Tibial nerve (tissue), 4 donors: ENCODE results near the gene CGN. TPM values are rescaled to one million over a fixed set of nuclear protein-coding genes. Genes with fewer than 3 reads are reported as not detected.

ENCODE experiments used
- DNase-seq, 2 donors: peaks; one replicate each; pipeline ENCODE4 v3.0.0-alpha.2; 2019; ENCODE audit warnings: low spot score in 2 of 2
- H3K27ac ChIP-seq, 4 donors: fragments of 200-600 bp; sonication (generic) in 3 of 4; one replicate each; pipeline ENCODE4 v1.5.1; 2017 to 2019; ENCODE audit warnings: mild to moderate bottlenecking in 1 of 4
- H3K27me3 ChIP-seq, 2 donors: fragments of 200-600 bp; sonication (generic) in 1 of 2; one replicate each; pipeline versions ENCODE4 v1.5.1 to v1.6.0; 2017 to 2019
- H3K36me3 ChIP-seq, 3 donors: fragments of 200-600 bp; sonication (generic); one replicate each; pipeline ENCODE4 v1.5.1; 2018 to 2019
- H3K4me1 ChIP-seq, 4 donors: fragments of 200-600 bp; sonication (generic) in 3 of 4; one replicate each; pipeline ENCODE4 v1.5.1; 2017 to 2019
- H3K4me3 ChIP-seq, 4 donors: fragments of 200-600 bp; sonication (generic) in 3 of 4; one replicate each; pipeline ENCODE4 v1.5.1; 2017 to 2019; ENCODE audit warnings: mild to moderate bottlenecking in 1 of 4, moderate library complexity in 1 of 4
- H3K9me3 ChIP-seq, 4 donors: fragments of 200-600 bp; sonication (generic) in 3 of 4; one replicate each; pipeline ENCODE4 v1.5.1; 2017 to 2019
- EP300 ChIP-seq, 2 donors: sonication (generic); formaldehyde crosslinking; IDR thresholded peaks; one replicate each; pipeline ENCODE4 v1.6.1; 2017; ENCODE audit warnings: antibody characterized with exemption in 2 of 2, mild to moderate bottlenecking in 1 of 2
- POLR2A ChIP-seq, 2 donors: fragments of 450-650 bp; IDR thresholded peaks; one replicate each; pipeline ENCODE4 v1.6.1; 2017; ENCODE audit warnings: antibody characterized with exemption in 2 of 2, mild to moderate bottlenecking in 2 of 2, moderate library complexity in 2 of 2
- WGBS, 2 donors: methylation state at CpG; one replicate each; pipeline ENCODE4 v1.1.5; 2018; 5-methylcytosine and 5-hydroxymethylcytosine counted together
- total RNA-seq, 4 donors: library from RNA; depleted of rRNA; stranded (reverse); fragments of >200 nt; gene quantifications; one replicate each; pipeline ENCODE4 v1.1.0, GENCODE V29; 2016
- TF ChIP-seq, protein P1 (sequence below), 5 experiments: fragments of 200-600 bp in 3 of 5; fragments of 450-650 bp in 2 of 5; sonication (generic) in 3 of 5; IDR thresholded peaks; one replicate each; pipeline ENCODE4 v1.5.1; 2016 to 2019; ENCODE audit warnings: antibody characterized with exemption in 5 of 5, mild to moderate bottlenecking in 3 of 5, moderate library complexity in 2 of 5

The CGN gene
- total RNA-seq, 4 donors from 2014 or later, result 0.63 to 4.9 (median 2.0) TPM

DNA sequence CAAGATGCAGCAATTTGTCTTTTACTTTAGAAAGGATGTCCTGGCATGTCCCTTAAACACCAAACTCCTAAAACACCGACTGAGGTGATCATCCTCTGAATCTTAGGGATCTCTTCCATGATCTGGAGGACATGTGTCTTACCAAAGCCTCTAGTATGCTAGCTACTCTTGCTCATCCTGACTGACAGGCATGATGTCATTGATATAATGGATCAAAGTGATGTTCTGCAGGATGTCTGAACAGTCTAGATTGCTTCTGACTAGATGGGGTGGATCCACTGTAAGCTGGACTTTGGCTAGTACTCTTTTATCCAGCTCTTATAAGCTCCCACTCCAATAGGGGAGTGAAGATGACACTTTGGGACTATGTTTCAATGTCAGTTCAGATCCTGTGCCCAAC lies 11.3 kb upstream of the CGN start:
- no peak overlapping the region for H3K4me3 ChIP-seq
- H3K27me3 ChIP-seq, result no peaks in the 10 kb centered on the region
- TF ChIP-seq, protein P1, sequence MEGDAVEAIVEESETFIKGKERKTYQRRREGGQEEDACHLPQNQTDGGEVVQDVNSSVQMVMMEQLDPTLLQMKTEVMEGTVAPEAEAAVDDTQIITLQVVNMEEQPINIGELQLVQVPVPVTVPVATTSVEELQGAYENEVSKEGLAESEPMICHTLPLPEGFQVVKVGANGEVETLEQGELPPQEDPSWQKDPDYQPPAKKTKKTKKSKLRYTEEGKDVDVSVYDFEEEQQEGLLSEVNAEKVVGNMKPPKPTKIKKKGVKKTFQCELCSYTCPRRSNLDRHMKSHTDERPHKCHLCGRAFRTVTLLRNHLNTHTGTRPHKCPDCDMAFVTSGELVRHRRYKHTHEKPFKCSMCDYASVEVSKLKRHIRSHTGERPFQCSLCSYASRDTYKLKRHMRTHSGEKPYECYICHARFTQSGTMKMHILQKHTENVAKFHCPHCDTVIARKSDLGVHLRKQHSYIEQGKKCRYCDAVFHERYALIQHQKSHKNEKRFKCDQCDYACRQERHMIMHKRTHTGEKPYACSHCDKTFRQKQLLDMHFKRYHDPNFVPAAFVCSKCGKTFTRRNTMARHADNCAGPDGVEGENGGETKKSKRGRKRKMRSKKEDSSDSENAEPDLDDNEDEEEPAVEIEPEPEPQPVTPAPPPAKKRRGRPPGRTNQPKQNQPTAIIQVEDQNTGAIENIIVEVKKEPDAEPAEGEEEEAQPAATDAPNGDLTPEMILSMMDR (IDR thresholded peaks at IDR 0.05), result no peak
- TF ChIP-seq POLR2A (IDR thresholded peaks at IDR 0.05) (no peak), EP300 (IDR thresholded peaks at IDR 0.05) (no peak)
- peaks cover 0 to 9% (median 0%) of the 10 kb centered on the region in 4 donors for H3K4me1 ChIP-seq
- no peaks in the 10 kb centered on the region for H3K9me3 ChIP-seq
- no peaks in the 10 kb centered on the region for H3K36me3 ChIP-seq
- 87 to 100% methylated on average over 1 of the region's 1 CpG for WGBS, 2 donors
- H3K27ac ChIP-seq, result no peak overlapping the region
- no peak for DNase-seq

DNA sequence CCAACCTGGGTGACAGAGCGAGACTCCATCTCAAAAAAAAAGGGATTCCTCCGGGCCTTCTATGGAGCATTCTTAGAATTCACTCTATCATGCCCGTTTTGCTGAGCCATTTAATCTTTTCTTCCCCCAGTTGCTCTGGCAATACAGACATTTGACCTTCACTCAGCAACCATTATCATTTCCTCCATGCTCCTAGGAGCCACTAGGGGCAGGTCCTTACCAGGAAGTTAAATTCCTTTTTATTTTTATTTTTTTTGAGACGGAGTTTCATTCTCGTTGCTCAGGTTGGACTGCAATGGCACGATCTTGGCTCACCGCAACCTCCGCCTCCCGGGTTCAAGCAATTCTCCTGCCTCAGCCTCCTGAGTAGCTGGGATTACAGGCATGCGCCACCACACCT lies 9.7 kb upstream of the CGN start:
- Histone ChIP-seq H3K27me3 (no peaks in the 10 kb centered on the region), H3K36me3 (no peaks in the 10 kb centered on the region), H3K27ac (no peak overlapping the region), H3K4me3 (no peak overlapping the region), H3K9me3 (no peaks in the 10 kb centered on the region), H3K4me1 (no peaks in the 10 kb centered on the region)
- TF ChIP-seq, protein P1 (IDR thresholded peaks at IDR 0.05), result no peak
- no peak for TF ChIP-seq EP300 (IDR thresholded peaks at IDR 0.05)
- no peak for TF ChIP-seq POLR2A (IDR thresholded peaks at IDR 0.05)
- WGBS, 2 donors, result 73 to 85% methylated on average over 10 of the region's 10 CpGs
- DNase-seq, result no peak

DNA sequence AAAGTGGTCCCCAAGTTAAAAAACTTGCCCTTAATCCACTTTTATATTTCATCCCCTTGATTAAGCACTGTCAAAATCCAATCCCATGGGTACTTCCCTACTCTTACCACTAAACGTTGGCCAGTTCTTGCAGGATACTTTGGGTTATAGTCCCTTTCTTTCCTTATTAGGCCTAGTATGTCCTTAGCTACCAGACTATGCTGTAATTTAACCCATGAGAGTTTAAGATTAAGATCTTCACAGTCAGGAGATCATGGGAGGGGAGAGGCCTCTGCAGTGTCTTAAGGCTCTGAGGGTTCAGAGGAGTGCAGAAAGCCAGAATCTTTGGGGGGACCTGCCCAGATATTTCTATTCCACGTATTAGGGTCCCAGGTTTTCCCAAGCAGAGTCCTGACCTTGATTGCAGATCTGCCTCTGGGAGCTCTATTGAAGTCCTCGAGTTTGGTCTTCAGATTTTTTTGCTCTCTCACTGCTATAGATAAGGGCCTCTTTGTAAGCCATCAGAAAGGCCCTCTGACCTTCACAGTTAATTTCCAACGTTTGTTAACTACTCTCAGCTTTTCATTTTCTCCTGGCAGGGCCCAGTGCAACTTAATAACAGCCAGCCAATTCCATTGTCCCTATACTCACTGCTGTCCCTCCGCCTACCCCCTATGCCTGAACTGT lies 9.0 kb upstream of the CGN start:
- no peak for TF ChIP-seq POLR2A (IDR thresholded peaks at IDR 0.05)
- no peak for TF ChIP-seq EP300 (IDR thresholded peaks at IDR 0.05)
- TF ChIP-seq, protein P1 (IDR thresholded peaks at IDR 0.05), result no peak
- no peak overlapping the region for H3K27ac ChIP-seq
- WGBS, 2 donors, result 42 to 44% methylated on average over 5 of the region's 5 CpGs

DNA sequence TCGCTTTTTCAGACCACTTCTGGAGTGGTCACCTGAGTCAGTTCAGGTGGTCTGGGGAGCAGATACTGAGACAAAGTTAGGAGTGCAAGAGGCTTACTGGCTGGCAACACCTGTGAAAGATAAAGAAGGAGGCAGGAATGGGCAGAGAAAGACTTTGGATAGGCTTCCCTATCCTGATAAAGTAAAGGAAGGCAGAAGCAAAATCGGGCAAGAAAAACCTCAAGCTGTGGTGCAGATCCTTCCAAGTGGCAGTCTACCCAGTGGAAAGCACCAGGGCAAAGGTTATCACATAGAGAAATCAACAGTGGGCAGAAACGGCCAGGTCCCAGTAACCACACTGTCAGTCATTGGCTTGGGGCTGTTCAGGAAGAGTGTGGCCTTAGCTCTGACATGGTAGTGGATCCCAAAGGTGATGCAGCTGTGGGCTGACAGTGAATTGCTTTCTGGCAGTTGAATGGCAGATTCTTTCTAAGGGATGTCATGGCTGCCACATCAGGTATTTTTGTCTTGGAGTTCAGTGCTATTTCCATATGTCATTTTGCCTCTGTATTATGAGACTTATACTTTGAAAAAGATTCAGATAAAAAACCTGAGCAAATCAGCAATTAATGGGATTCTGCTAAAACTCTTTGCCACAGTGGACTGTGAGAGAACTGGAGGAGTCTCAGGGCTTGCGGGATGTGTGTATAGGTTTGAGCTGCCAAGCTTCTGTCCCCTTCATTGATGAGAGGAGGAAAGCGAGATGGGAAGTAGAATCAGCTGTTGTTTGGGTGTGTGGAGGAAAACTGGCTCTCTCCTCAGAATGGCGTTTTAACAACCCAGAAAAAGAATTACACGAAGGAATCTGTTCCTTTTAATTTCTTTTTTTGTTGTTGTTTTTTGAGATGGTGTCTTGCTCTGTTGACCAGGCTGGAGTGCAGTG lies 8.1 kb upstream of the CGN start:
- no peak overlapping the region for H3K4me3 ChIP-seq
- no peaks in the 10 kb centered on the region for H3K4me1 ChIP-seq
- no peak for DNase-seq
- H3K27me3 ChIP-seq, result no peaks in the 10 kb centered on the region
- H3K9me3 ChIP-seq, result no peaks in the 10 kb centered on the region
- TF ChIP-seq POLR2A (IDR thresholded peaks at IDR 0.05) (no peak), EP300 (IDR thresholded peaks at IDR 0.05) (no peak)
- TF ChIP-seq, protein P1 (IDR thresholded peaks at IDR 0.05), result no peak
- no peak overlapping the region for H3K27ac ChIP-seq
- H3K36me3 ChIP-seq, result no peaks in the 10 kb centered on the region
- WGBS, 2 donors, result 67 to 78% methylated on average over 7 of the region's 7 CpGs

More for the DNA sequence above, 9.0 kb upstream of the CGN start:
- Histone ChIP-seq H3K9me3 (no peaks in the 10 kb centered on the region), H3K36me3 (no peaks in the 10 kb centered on the region), H3K4me1 (no peaks in the 10 kb centered on the region), H3K27me3 (no peaks in the 10 kb centered on the region), H3K4me3 (no peak overlapping the region)
- DNase-seq, result no peak

DNA sequence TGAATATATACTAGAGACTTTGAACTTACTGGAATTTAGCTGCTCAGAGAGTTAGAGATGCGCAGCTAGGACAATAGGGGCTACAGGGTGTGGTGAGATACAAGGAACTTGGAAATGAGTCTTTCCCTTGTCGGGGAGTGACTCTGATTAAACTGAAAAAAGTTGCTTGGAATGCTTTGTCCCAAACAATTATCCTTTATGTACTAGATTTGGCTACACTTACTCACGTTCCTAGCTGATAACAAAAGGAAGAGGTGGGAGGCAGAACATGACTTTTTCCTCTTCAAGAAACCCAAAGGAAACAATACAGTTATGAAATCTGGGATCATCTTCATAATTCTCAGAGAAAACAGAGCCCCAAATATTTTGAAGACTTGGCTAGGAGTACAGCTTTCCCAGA lies 6.9 kb upstream of the CGN start:
- Histone ChIP-seq H3K36me3 (no peaks in the 10 kb centered on the region), H3K4me3 (no peak overlapping the region), H3K4me1 (no peaks in the 10 kb centered on the region), H3K27ac (no peak overlapping the region), H3K27me3 (no peaks in the 10 kb centered on the region), H3K9me3 (no peaks in the 10 kb centered on the region)
- WGBS, 2 donors, result 23 to 28% methylated on average over 3 of the region's 3 CpGs
- TF ChIP-seq, protein P1 (IDR thresholded peaks at IDR 0.05), result no peak
- TF ChIP-seq EP300 (IDR thresholded peaks at IDR 0.05) (no peak), POLR2A (IDR thresholded peaks at IDR 0.05) (no peak)
- no peak for DNase-seq
